IMR-90 (cell line): ENCODE results near the gene ACVRL1. TPM values are rescaled to one million over a fixed set of nuclear protein-coding genes. Genes with fewer than 3 reads are reported as not detected.
A peak's percentile ranks its signal among the peaks of the same experiment; 100 is the strongest.

Source experiments
- ATAC-seq: fragments of 200-7000 bp; cut with Tn5 transposase; 2 replicates; pipeline ENCODE4 v1.9.1; 2020; ENCODE audit warnings: low read depth, mild to moderate bottlenecking, moderate library complexity
- BruUV-seq: library from RNA; stranded (reverse); fragments of 400-500 nt; replicated peaks from 2 replicates; lab custom pipeline; 2021; lab: Mats Ljungman, UMichigan
- CTCF ChIA-PET: fragments of 300-600 bp; formaldehyde crosslinking; extraction: SDS; loops from one replicate; lab custom pipeline; 2021; ENCODE audit warnings: antibody characterized with exemption; lab: Yijun Ruan, JAX
- POLR2A ChIA-PET: fragments of 300-600 bp; sonication (Branson Sonifier 250); formaldehyde crosslinking; loops from one replicate; lab custom pipeline; 2022; ENCODE audit warnings: antibody characterized with exemption; ENCODE audit not compliant: unreplicated experiment; lab: Charles Lee
- DNase-seq: peaks from one replicate; pipeline ENCODE4 v3.0.0; 2013
- H2AFZ ChIP-seq: replicated peaks from 2 replicates; pipeline ENCODE3; 2013; ENCODE audit warnings: low read length, mild to moderate bottlenecking; ENCODE audit not compliant: poor library complexity
- H2AK5ac ChIP-seq: 2 replicates; pipeline ENCODE4 v1.6.1; 2013; ENCODE audit warnings: low read depth, low read length, inconsistent platforms
- H2AK9ac ChIP-seq: replicated peaks from 2 replicates; pipeline ENCODE3; 2013; ENCODE audit warnings: mild to moderate bottlenecking, low read depth, low read length, moderate library complexity; ENCODE audit not compliant: poor library complexity
- H2BK120ac ChIP-seq: 2 replicates; pipeline ENCODE4 v1.6.1; 2013; ENCODE audit warnings: low read depth, low read length, inconsistent platforms
- H2BK15ac ChIP-seq: 3 replicates; pipeline ENCODE4 v1.6.1; 2013; ENCODE audit warnings: low read depth, low read length, inconsistent platforms
- H2BK20ac ChIP-seq: 2 replicates; pipeline ENCODE4 v1.6.1; 2013; ENCODE audit warnings: low read depth, mild to moderate bottlenecking, inconsistent platforms, low read length, moderate library complexity
- H2BK5ac ChIP-seq: 2 replicates; pipeline ENCODE4 v1.6.1; 2013; ENCODE audit warnings: mild to moderate bottlenecking, low read depth, low read length, inconsistent platforms; ENCODE audit not compliant: poor library complexity, severe bottlenecking
- H3K14ac ChIP-seq: replicated peaks from 2 replicates; pipeline ENCODE4 v1.6.1; 2013; ENCODE audit warnings: low read depth, low read length, inconsistent platforms
- H3K18ac ChIP-seq: 2 replicates; pipeline ENCODE4 v1.6.1; 2013; ENCODE audit warnings: low read depth, low read length, control low read depth
- H3K23ac ChIP-seq: 2 replicates; pipeline ENCODE4 v1.6.1; 2013; ENCODE audit warnings: low read depth, low read length, inconsistent platforms
- H3K27ac ChIP-seq: 2 replicates; pipeline ENCODE4 v1.5.1; 2013; ENCODE audit warnings: mild to moderate bottlenecking, control low read depth, low read length; ENCODE audit not compliant: insufficient read depth
- H3K27me3 ChIP-seq: 2 replicates; pipeline ENCODE4 v1.6.1; 2013; ENCODE audit warnings: low read length; ENCODE audit not compliant: control insufficient read depth, insufficient read depth
- H3K36me3 ChIP-seq: 2 replicates; pipeline ENCODE4 v1.6.1; 2013; ENCODE audit warnings: low read length, mixed read lengths; ENCODE audit not compliant: control insufficient read depth, insufficient read depth
- H3K4ac ChIP-seq: 2 replicates; pipeline ENCODE4 v1.6.1; 2013; ENCODE audit warnings: low read depth, low read length, inconsistent platforms
- H3K4me1 ChIP-seq: 2 replicates; pipeline ENCODE4 v1.6.1; 2013; ENCODE audit warnings: low read length, mixed read lengths; ENCODE audit not compliant: control insufficient read depth, insufficient read depth
- H3K4me2 ChIP-seq: 2 replicates; pipeline ENCODE4 v1.6.1; 2013; ENCODE audit warnings: low read depth, mild to moderate bottlenecking, control low read depth, low read length, moderate library complexity
- H3K4me3 ChIP-seq: 2 replicates; pipeline ENCODE4 v1.5.1; 2013; ENCODE audit warnings: low read depth, mild to moderate bottlenecking, control low read depth, low read length, moderate library complexity; ENCODE audit not compliant: insufficient read depth
- H3K56ac ChIP-seq: 2 replicates; pipeline ENCODE4 v1.6.1; 2013; ENCODE audit warnings: low read length, inconsistent platforms; ENCODE audit not compliant: insufficient read depth; ENCODE audit errors: extremely low read depth
- H3K79me1 ChIP-seq, 2 experiments: 2 replicates each; pipeline ENCODE4 v1.6.1; 2013; ENCODE audit warnings: low read length in 2 of 2, inconsistent platforms in 1 of 2, low read depth in 1 of 2
- H3K9ac ChIP-seq: 2 replicates; pipeline ENCODE4 v1.6.1; 2013; ENCODE audit warnings: low read depth, low read length, control low read depth
- H3K9me1 ChIP-seq: 2 replicates; pipeline ENCODE4 v1.6.1; 2013; ENCODE audit warnings: low read length, inconsistent platforms; ENCODE audit not compliant: insufficient read depth
- H3K9me3 ChIP-seq: 2 replicates; pipeline ENCODE4 v1.6.1; 2013; ENCODE audit warnings: low read length; ENCODE audit not compliant: control insufficient read depth, insufficient read depth
- H4K20me1 ChIP-seq: 2 replicates; pipeline ENCODE4 v1.6.1; 2013; ENCODE audit warnings: low read length, inconsistent platforms; ENCODE audit not compliant: insufficient read depth
- H4K5ac ChIP-seq: 2 replicates; pipeline ENCODE4 v1.6.1; 2013; ENCODE audit warnings: mild to moderate bottlenecking, low read depth, low read length, control low read depth
- H4K8ac ChIP-seq, 2 experiments: 2 replicates each; pipeline ENCODE4 v1.6.1; 2013; ENCODE audit warnings: low read depth in 2 of 2, low read length in 2 of 2, control low read depth in 1 of 2, inconsistent platforms in 1 of 2
- H4K91ac ChIP-seq: 2 replicates; pipeline ENCODE4 v1.6.1; 2013; ENCODE audit warnings: low read depth, low read length, inconsistent platforms; ENCODE audit not compliant: insufficient read depth
- CEBPB ChIP-seq: IDR thresholded peaks from 2 replicates; pipeline ENCODE4 v1.6.1; 2012; ENCODE audit warnings: low read depth, low read length, improper control_type of control experiment
- RCOR1 ChIP-seq: IDR thresholded peaks from 2 replicates; pipeline ENCODE4 v1.6.1; 2012; ENCODE audit warnings: mild to moderate bottlenecking, low read length, improper control_type of control experiment; ENCODE audit not compliant: insufficient replicate concordance
- WGBS, 2 experiments: methylation state at CpG; one replicate each; pipeline versions ENCODE4 v1.1.5 to v1.1.7; 2013; ENCODE audit warnings: missing lambda C conversion rate in 2 of 2; ENCODE audit not compliant: insufficient read length in 1 of 2; ENCODE audit errors: extremely low coverage in 2 of 2; 5-methylcytosine and 5-hydroxymethylcytosine counted together
- dilution Hi-C: fragments of 300-500 bp; cut with HindIII; formaldehyde crosslinking; loops from one replicate; pipeline ENCODE4 v1.14.3; 2018; ENCODE audit warnings: low sequenced_read_pairs; ENCODE audit not compliant: unreplicated experiment
- in situ Hi-C: fragments of 300-500 bp; cut with MboI; formaldehyde crosslinking; loops from 3 replicates; pipeline ENCODE4 v1.14.3; 2019; ENCODE audit warnings: low sequenced_read_pairs, inconsistent platforms, mixed read lengths
- intact Hi-C: fragments of 100-400 bp; cut with micrococcal nuclease; formaldehyde crosslinking; loops from 2 replicates; pipeline ENCODE4 v1.10.0; 2022
- polyA plus RNA-seq, 3 experiments: library from polyadenylated mRNA; depleted of rRNA; stranded (reverse); fragments of >200 nt; gene quantifications; 2 replicates each; pipeline ENCODE4 v1.2.3, GENCODE V29; 2012; ENCODE audit warnings: low replicate concordance in 1 of 3
- total RNA-seq: library from RNA; depleted of rRNA; stranded (reverse); fragments of >200 nt; gene quantifications from 2 replicates; pipeline ENCODE4 v1.2.3, GENCODE V29; 2012

The ACVRL1 gene
- total and polyA plus RNA-seq, 2 of the 4 experiments (the other 2 are of a cell fraction), result 6.4 to 7.5 TPM

DNA sequence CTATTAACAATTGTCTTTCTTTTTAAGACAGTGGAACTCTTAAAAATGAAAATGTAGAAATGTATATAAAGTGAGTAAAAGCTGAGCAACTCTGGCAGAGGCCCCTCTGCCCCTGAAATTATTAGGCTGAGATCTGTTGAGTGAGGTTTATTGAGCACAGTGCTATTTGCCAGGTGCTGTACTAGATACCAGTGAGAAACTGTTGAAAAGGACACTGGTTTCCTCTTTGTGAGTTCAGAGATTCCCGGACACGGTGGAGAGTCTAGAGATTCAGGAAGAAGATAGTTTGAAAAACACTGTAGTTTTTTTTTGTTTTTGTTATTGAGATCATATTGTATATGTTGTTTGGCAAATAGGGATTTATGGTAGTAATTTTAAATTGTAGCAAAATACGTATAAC lies 55.4 kb downstream of the ACVRL1 start:
- H3K4me3 ChIP-seq, result no peak overlapping the region
- WGBS, 2 experiments, result no CpG with 5 or more reads among the region's 3 CpGs
- no peak overlapping the region for H2BK15ac ChIP-seq
- H2AK5ac ChIP-seq, result no peak overlapping the region
- H3K4ac ChIP-seq, result no peak overlapping the region
- H3K9ac ChIP-seq, result no peak overlapping the region
- H4K91ac ChIP-seq, result no peak overlapping the region
- no peak for DNase-seq
- dilution Hi-C loops, result loop anchor here (25.0 kb wide), 1 partner anchor 100 kb away; no protein-coding TSS in a partner anchor
- no peak for ATAC-seq
- no peak overlapping the region for H2AFZ ChIP-seq
- no peaks in the 10 kb centered on the region for H3K27me3 ChIP-seq
- peaks cover 7% of the 10 kb centered on the region for H3K36me3 ChIP-seq
- TF ChIP-seq CEBPB (no peak), RCOR1 (no peak)
- no TSS peak for BruUV-seq
- H3K79me1 ChIP-seq, result peaks cover 34 to 78% of the 10 kb centered on the region in 2 experiments
- in situ Hi-C loops, result no loop called here
- H4K20me1 ChIP-seq, result peaks cover 24% of the 10 kb centered on the region; the same call in 1 of the 2 replicates
- H3K18ac ChIP-seq, result no peak overlapping the region
- H4K8ac ChIP-seq, result no peak overlapping the region
- no peak overlapping the region for H2BK120ac ChIP-seq
- ChIA-PET POLR2A (no interaction called here), CTCF (interaction anchor here (1.0 to 2.1 kb wide), 2 partner anchors 8 to 62 kb away, joined by 3 to 16 read pairs; no protein-coding TSS in a partner anchor)
- no peak overlapping the region for H3K27ac ChIP-seq
- H3K14ac ChIP-seq, result no peak overlapping the region
- H3K9me1 ChIP-seq, result peaks cover 11% of the 10 kb centered on the region; the same call in 1 of the 2 replicates
- H3K4me2 ChIP-seq, result no peak overlapping the region
- H3K23ac ChIP-seq, result peak overlapping the region; percentile 23; the same call in 1 of the 2 replicates
- H4K5ac ChIP-seq, result no peak overlapping the region
- H3K9me3 ChIP-seq, result no peaks in the 10 kb centered on the region
- no peak overlapping the region for H2BK20ac ChIP-seq
- no peak overlapping the region for H3K56ac ChIP-seq
- no peak overlapping the region for H2AK9ac ChIP-seq
- H3K4me1 ChIP-seq, result peaks cover 9% of the 10 kb centered on the region
- intact Hi-C loops, result no loop called here
- H2BK5ac ChIP-seq, result no peak overlapping the region
